NCI-H1436 (cell line): ENCODE results near the gene CNTNAP2.

Experiments
- DNase-seq: peaks from one replicate; lab custom pipeline; 2025; lab: John Stamatoyannopoulos, UW

The CNTNAP2 gene

GRCh38 chr7:146116521-146117222 lies at the start of gene CNTNAP2:
TSS of gene CNTNAP2 (plus strand) at chr7:146116801. CDS start at chr7:146116877, 76 bp downstream.
- DNase-seq: peak; percentile 77

- peak; percentile 4 for DNase-seq
Observed at GRCh38 chr7:146067880-146068279, 48.7 kb upstream of the CNTNAP2 start.

GRCh38 chr7:146074195-146074765 lies 42.3 kb upstream of the CNTNAP2 start:
- DNase-seq: no peak

- no peak for DNase-seq
Observed at GRCh38 chr7:146076344-146076743, 40.3 kb upstream of the CNTNAP2 start.

- no peak for DNase-seq
Observed at GRCh38 chr7:146084086-146084485, 32.5 kb upstream of the CNTNAP2 start.

- DNase-seq: peak; percentile 44
Observed at GRCh38 chr7:146090023-146090645, 26.5 kb upstream of the CNTNAP2 start.

- DNase-seq: no peak
Observed at GRCh38 chr7:146094356-146094755, 22.2 kb upstream of the CNTNAP2 start.

GRCh38 chr7:146096994-146097393 lies 19.6 kb upstream of the CNTNAP2 start:
- no peak for DNase-seq

GRCh38 chr7:146106319-146106718 lies 10.3 kb upstream of the CNTNAP2 start:
- no peak for DNase-seq

- DNase-seq: no peak
Observed at GRCh38 chr7:146112755-146113154, 3.8 kb upstream of the CNTNAP2 start.

GRCh38 chr7:146115548-146115850 lies 1.1 kb upstream of the CNTNAP2 start:
- DNase-seq: no peak

- DNase-seq: peak; percentile 77
Observed at GRCh38 chr7:146115851-146116520, 615 bp upstream of the CNTNAP2 start.

- DNase-seq: no peak
Observed at GRCh38 chr7:146117576-146117975, 975 bp downstream of the CNTNAP2 start.

GRCh38 chr7:146119002-146119401 lies 2.4 kb downstream of the CNTNAP2 start:
- no peak for DNase-seq

- DNase-seq: no peak
Observed at GRCh38 chr7:146123715-146124114, 7.1 kb downstream of the CNTNAP2 start.

GRCh38 chr7:146126767-146127509 lies 10.3 kb downstream of the CNTNAP2 start:
- DNase-seq: no peak

GRCh38 chr7:146129296-146129695 lies 12.7 kb downstream of the CNTNAP2 start:
- DNase-seq: peak; percentile 30

- no peak for DNase-seq
Observed at GRCh38 chr7:146129997-146130396, 13.4 kb downstream of the CNTNAP2 start.

- DNase-seq: no peak
Observed at GRCh38 chr7:146131701-146132100, 15.1 kb downstream of the CNTNAP2 start.

- DNase-seq: peak; percentile 18
Observed at GRCh38 chr7:146136357-146136875, 19.8 kb downstream of the CNTNAP2 start.

GRCh38 chr7:146138926-146139325 lies 22.3 kb downstream of the CNTNAP2 start:
- no peak for DNase-seq
